Pancreas (tissue), 10 donors: Measurements from ENCODE around the gene PCYT1A. TPM values are rescaled to one million over a fixed set of nuclear protein-coding genes. Genes with fewer than 3 reads are reported as not detected.

Experiments used
- ATAC-seq, 4 donors: fragments of 200-7000 bp; cut with Tn5 transposase; one replicate each; pipeline versions ENCODE4 v1.8.0 to v1.9.1; 2020; ENCODE audit warnings: mild to moderate bottlenecking in 4 of 4, moderate library complexity in 4 of 4
- DNase-seq, 6 donors: peaks; one replicate each; pipeline ENCODE4 v3.0.0-alpha.2; 2020
- FAIRE-seq: peaks from 2 replicates; lab custom pipeline; 2012; peaks lifted over from hg19 to GRCh38; lab: Jason Lieb, UNC
- H3K27ac ChIP-seq, 4 donors: fragments of 200-600 bp; sonication (generic); 1 replicate in 3 of 4; 2 replicates in 1 of 4; pipeline versions ENCODE4 v1.5.0 to v1.8.0; 2020
- H3K27me3 ChIP-seq, 4 donors: fragments of 200-600 bp; one replicate each; pipeline ENCODE4 v1.8.0; 2021
- H3K36me3 ChIP-seq, 3 donors: fragments of 200-600 bp; sonication (generic) in 1 of 3; one replicate each; pipeline versions ENCODE4 v1.5.0 to v1.8.0; 2020 to 2021
- H3K4me1 ChIP-seq, 3 donors: fragments of 200-600 bp; one replicate each; pipeline ENCODE4 v1.8.0; 2021
- H3K4me3 ChIP-seq, 4 donors: fragments of 200-600 bp; sonication (generic) in 2 of 4; one replicate each; pipeline versions ENCODE4 v1.5.0 to v1.8.0; 2020 to 2021
- H3K9me3 ChIP-seq, 4 donors: fragments of 200-600 bp; one replicate each; pipeline ENCODE4 v1.8.0; 2021
- CTCF ChIP-seq, 4 donors: fragments of 200-600 bp; sonication (generic) in 3 of 4; IDR thresholded peaks; one replicate each; pipeline versions ENCODE4 v1.5.0 to v1.8.0; 2021; ENCODE audit warnings: antibody characterized with exemption in 4 of 4
- WGBS, 2 donors: extraction: QIAGEN DNeasy Blood & Tissue Kit; methylation state at CpG; one replicate each; pipeline ENCODE4 v1.1.7; 2013; 5-methylcytosine and 5-hydroxymethylcytosine counted together
- intact Hi-C, 3 donors: fragments of 100-400 bp; cut with DNase I; formaldehyde crosslinking; loops; one replicate each; pipeline versions ENCODE4 v1.11.1 to v1.14.2; 2022
- polyA plus RNA-seq, 2 donors: library from polyadenylated mRNA; stranded (reverse); fragments of 200-250 nt; gene quantifications; one replicate each; pipeline ENCODE4 v1.2.3, GENCODE V29; 2013
- total RNA-seq, 6 donors: library from RNA; stranded (reverse); fragmentation: NEBNext Ultra II Directional in 4 of 6; extraction: Animal tissue kit (Norgen Biotek cat#: 25700) in 4 of 6; gene quantifications; one replicate each; pipeline versions ENCODE4 v1.2.1 to v1.2.4, GENCODE V29; 2021 to 2023
- donor health status: healthy with polysubstance abuse.
- donor health status: DM: no; HTN: no; CAD: no; lungs with moderate emphysema.
- donor health status: DM: no; HTN: no; CAD: no.
- donor health status: control.
- donor health status: control.
- donor health status: Bipolar disorder and iron deficiency.
- donor health status: DM: yes; HTN: yes; CAD: no.
- donor health status: DM: no; HTN: no; CAD: no.
- donor health status: DM: no; HTN: no; CAD: no.
- donor health status: DM: yes; HTN: yes; CAD: no.

Gene PCYT1A
- total and polyA plus RNA-seq, 8 donors = 14.1 to 26.0 (median 16.5) TPM

GRCh38 chr3:196217307-196218154 lies 70.0 kb downstream of the PCYT1A start:
- DNase-seq = no peak
- Histone ChIP-seq H3K27ac (no peak overlapping the region), H3K9me3 (no peaks in the 10 kb centered on the region), H3K4me1 (peaks cover 0 to 4% (median 0%) of the 10 kb centered on the region in 3 donors), H3K36me3 (no peaks in the 10 kb centered on the region), H3K27me3 (no peaks in the 10 kb centered on the region), H3K4me3 (no peak overlapping the region)
- ATAC-seq = no peak
- 89 to 90% methylated on average over 12 of the region's 12 CpGs for WGBS, 2 donors
- no peak for TF ChIP-seq CTCF (IDR thresholded peaks at IDR 0.05)
- no peak for FAIRE-seq
- intact Hi-C loops = no loop called here

- Histone ChIP-seq H3K36me3 (no peaks in the 10 kb centered on the region), H3K4me1 (peaks cover 0 to 4% (median 0%) of the 10 kb centered on the region in 3 donors), H3K9me3 (no peaks in the 10 kb centered on the region), H3K4me3 (peak overlapping the region in 1 of 4 donors; percentile 25), H3K27ac (no peak overlapping the region), H3K27me3 (no peaks in the 10 kb centered on the region)
- intact Hi-C loops = no loop called here
- DNase-seq (no peak), ATAC-seq (peak; percentile 6 to 50 (median 41)), FAIRE-seq (no peak)
- WGBS, 2 donors = 26 to 28% methylated on average over 22 to 25 of the region's 25 CpGs
- TF ChIP-seq CTCF (IDR thresholded peaks at IDR 0.05) = no peak
These were observed 70.8 kb downstream of the PCYT1A start for GRCh38 chr3:196216681-196217211.

GRCh38 chr3:196216089-196216564 lies 71.4 kb downstream of the PCYT1A start, which contains the start of gene SLC51A:
TSS of gene SLC51A (plus strand) at chr3:196216534. CDS start at chr3:196216713, 179 bp downstream.
- peak; percentile 54 to 84 (median 78) for ATAC-seq

GRCh38 chr3:196215493-196216020 lies 72.0 kb downstream of the PCYT1A start:
- no peak for ATAC-seq
- no peak for TF ChIP-seq CTCF (IDR thresholded peaks at IDR 0.05)

More at GRCh38 chr3:196216089-196216564, 71.4 kb downstream of the PCYT1A start, which contains the start of gene SLC51A:
- 39 to 40% methylated on average over 13 to 15 of the region's 15 CpGs for WGBS, 2 donors
- peak within 1 kb of the TSS in 1 of 4 donors; percentile 25 for H3K4me3 ChIP-seq
- no peak within 1 kb of the TSS for H3K27ac ChIP-seq
- no peaks in the 10 kb centered on the region for H3K27me3 ChIP-seq
- H3K4me1 ChIP-seq = peaks cover 0 to 4% (median 0%) of the 10 kb centered on the region in 3 donors
- FAIRE-seq (no peak), DNase-seq (peak in 4 of 6 donors; percentile 41 to 63 (median 54))
- no peaks in the 10 kb centered on the region for H3K36me3 ChIP-seq
- intact Hi-C loops = no loop called here
- no peak for TF ChIP-seq CTCF (IDR thresholded peaks at IDR 0.05)
- H3K9me3 ChIP-seq = no peaks in the 10 kb centered on the region

More at GRCh38 chr3:196215493-196216020, 72.0 kb downstream of the PCYT1A start:
- Histone ChIP-seq H3K4me3 (no peak overlapping the region), H3K27ac (no peak overlapping the region), H3K27me3 (no peaks in the 10 kb centered on the region), H3K4me1 (peaks cover 0 to 4% (median 0%) of the 10 kb centered on the region in 3 donors), H3K36me3 (no peaks in the 10 kb centered on the region), H3K9me3 (no peaks in the 10 kb centered on the region)
- 79 to 83% methylated on average over 10 of the region's 10 CpGs for WGBS, 2 donors
- intact Hi-C loops = no loop called here
- DNase-seq (peak in 1 of 6 donors; percentile 29), FAIRE-seq (no peak)
